H1 (cell line): ENCODE results near the gene NLRP10. TPM values are rescaled to one million over a fixed set of nuclear protein-coding genes. Genes with fewer than 3 reads are reported as not detected.

Experiments used
- CTCF ChIA-PET: fragments of 300-600 bp; sonication (Branson Sonifier 250); formaldehyde crosslinking; loops from one replicate; lab custom pipeline; 2021; ENCODE audit not compliant: partially characterized antibody; lab: Charles Lee
- POLR2A ChIA-PET: fragments of 300-600 bp; sonication (Branson Sonifier 250); formaldehyde crosslinking; loops from one replicate; lab custom pipeline; 2021; ENCODE audit warnings: inconsistent platforms; ENCODE audit not compliant: partially characterized antibody; lab: Charles Lee
- DNase-seq, 2 experiments: peaks; one replicate each; pipeline versions ENCODE4 v3.0.0 to v3.0.0-alpha.2; 2010 to 2022; ENCODE audit warnings: low spot score in 2 of 2, low read depth in 1 of 2, mixed read lengths in 1 of 2
- FAIRE-seq: peaks from 2 replicates; lab custom pipeline; 2011; peaks lifted over from hg19 to GRCh38; lab: Jason Lieb, UNC
- H2AFZ ChIP-seq: 2 replicates; pipeline ENCODE4 v1.8.1; 2012; ENCODE audit warnings: low read length, inconsistent platforms
- H2AK5ac ChIP-seq: 2 replicates; pipeline ENCODE4 v1.6.1; 2013; ENCODE audit warnings: low read depth, low read length
- H2BK120ac ChIP-seq: replicated peaks from 2 replicates; pipeline ENCODE3; 2013; ENCODE audit warnings: low read depth, low read length, inconsistent platforms
- H2BK12ac ChIP-seq: 2 replicates; pipeline ENCODE4 v1.6.1; 2013; ENCODE audit warnings: low read depth, low read length
- H2BK15ac ChIP-seq: 2 replicates; pipeline ENCODE4 v1.6.1; 2013; ENCODE audit warnings: low read length
- H2BK20ac ChIP-seq: 2 replicates; pipeline ENCODE4 v1.6.1; 2013; ENCODE audit warnings: low read length
- H2BK5ac ChIP-seq: 2 replicates; pipeline ENCODE4 v1.6.1; 2013; ENCODE audit warnings: low read depth, low read length
- H3K14ac ChIP-seq: 2 replicates; pipeline ENCODE4 v1.6.1; 2013; ENCODE audit warnings: inconsistent platforms; ENCODE audit not compliant: insufficient read length
- H3K18ac ChIP-seq: 2 replicates; pipeline ENCODE4 v1.6.1; 2013; ENCODE audit warnings: low read length; ENCODE audit errors: extremely low read depth
- H3K23ac ChIP-seq: 2 replicates; pipeline ENCODE4 v1.6.1; 2013; ENCODE audit warnings: inconsistent platforms; ENCODE audit not compliant: insufficient read length
- H3K23me2 ChIP-seq: 2 replicates; pipeline ENCODE4 v1.6.1; 2013; ENCODE audit warnings: low read depth, low read length
- H3K27ac ChIP-seq: 2 replicates; pipeline ENCODE4 v1.6.1; 2011; ENCODE audit warnings: low read depth, low read length, inconsistent platforms
- H3K27me3 ChIP-seq, 4 experiments: replicated peaks in 1 of 4; 1 replicate in 1 of 4; 2 replicates in 3 of 4; pipeline versions ENCODE4 v1.6.1 to v1.8.1; 2011 to 2013; ENCODE audit warnings: low read length in 3 of 4, mild to moderate bottlenecking in 3 of 4, inconsistent platforms in 2 of 4, mixed read lengths in 2 of 4, moderate library complexity in 1 of 4; ENCODE audit not compliant: control insufficient read depth in 3 of 4, insufficient read depth in 3 of 4; ENCODE audit errors: extremely low read depth in 1 of 4
- H3K36me3 ChIP-seq, 4 experiments: 2 replicates each; pipeline versions ENCODE4 v1.6.1 to v1.8.1; 2011 to 2013; ENCODE audit warnings: mild to moderate bottlenecking in 4 of 4, low read length in 3 of 4, moderate library complexity in 2 of 4, control low read depth in 1 of 4, inconsistent platforms in 1 of 4; ENCODE audit not compliant: insufficient read depth in 4 of 4, control insufficient read depth in 2 of 4
- H3K4ac ChIP-seq: replicated peaks from 2 replicates; pipeline ENCODE3; 2013; ENCODE audit warnings: low read length, low read depth, mixed read lengths, inconsistent platforms; ENCODE audit not compliant: insufficient read length
- H3K4me1 ChIP-seq, 4 experiments: replicated peaks in 1 of 4; 1 replicate in 1 of 4; 2 replicates in 3 of 4; pipeline versions ENCODE4 v1.6.1 to v1.8.1; 2011 to 2013; ENCODE audit warnings: low read length in 3 of 4, inconsistent platforms in 2 of 4, mixed read lengths in 1 of 4; ENCODE audit not compliant: insufficient read depth in 4 of 4, control insufficient read depth in 3 of 4
- H3K4me2 ChIP-seq, 2 experiments: 2 replicates each; pipeline versions ENCODE4 v1.6.1 to v1.8.1; 2011 to 2013; ENCODE audit warnings: low read depth in 2 of 2, low read length in 2 of 2, control low read depth in 1 of 2, inconsistent platforms in 1 of 2, mild to moderate bottlenecking in 1 of 2; ENCODE audit not compliant: insufficient read depth in 1 of 2
- H3K4me3 ChIP-seq, 4 experiments: fragments of 200-600, 300-600 bp in 1 of 4; sonication (generic), shearing (Covaris generic), sonication (Bioruptor Twin) in 1 of 4; 2 replicates each; pipeline versions ENCODE4 v1.5.1 to v1.8.1; 2011 to 2016; ENCODE audit warnings: low read length in 4 of 4, low read depth in 3 of 4, control low read depth in 2 of 4, inconsistent platforms in 2 of 4, mild to moderate bottlenecking in 2 of 4, mixed read lengths in 1 of 4, moderate library complexity in 1 of 4; ENCODE audit not compliant: insufficient read depth in 2 of 4; ENCODE audit errors: extremely low read depth in 1 of 4
- H3K56ac ChIP-seq: replicated peaks from 2 replicates; pipeline ENCODE3; 2013; ENCODE audit warnings: low read depth, mild to moderate bottlenecking, mixed read lengths, low read length, inconsistent platforms; ENCODE audit not compliant: insufficient read length
- H3K79me1 ChIP-seq: 2 replicates; pipeline ENCODE4 v1.6.1; 2013; ENCODE audit warnings: low read depth, low read length, control low read depth
- H3K79me2 ChIP-seq, 2 experiments: 2 replicates each; pipeline versions ENCODE4 v1.6.1 to v1.8.1; 2012 to 2013; ENCODE audit warnings: low read length in 2 of 2, mild to moderate bottlenecking in 2 of 2, inconsistent platforms in 1 of 2; ENCODE audit not compliant: insufficient read depth in 2 of 2, control insufficient read depth in 1 of 2
- H3K9ac ChIP-seq, 4 experiments: replicated peaks in 1 of 4; 1 replicate in 1 of 4; 2 replicates in 3 of 4; pipeline versions ENCODE4 v1.6.1 to v1.8.1; 2011 to 2013; ENCODE audit warnings: low read depth in 3 of 4, low read length in 3 of 4, control low read depth in 2 of 4, mild to moderate bottlenecking in 2 of 4, moderate library complexity in 2 of 4, inconsistent platforms in 1 of 4; ENCODE audit errors: extremely low read depth in 1 of 4
- H3K9me3 ChIP-seq, 2 experiments: 2 replicates each; pipeline versions ENCODE4 v1.6.1 to v1.8.1; 2012 to 2013; ENCODE audit warnings: mild to moderate bottlenecking in 2 of 2, moderate library complexity in 2 of 2, control low read depth in 1 of 2, inconsistent platforms in 1 of 2, low read depth in 1 of 2, low read length in 1 of 2, mixed read lengths in 1 of 2; ENCODE audit not compliant: insufficient read depth in 2 of 2
- H4K20me1 ChIP-seq, 2 experiments: replicated peaks in 1 of 2; 2 replicates each; pipeline versions ENCODE3 to v1.8.1; 2011 to 2013; ENCODE audit warnings: inconsistent platforms in 2 of 2, low read length in 2 of 2, mild to moderate bottlenecking in 1 of 2; ENCODE audit not compliant: insufficient read depth in 2 of 2, control insufficient read depth in 1 of 2
- H4K5ac ChIP-seq: 2 replicates; pipeline ENCODE4 v1.6.1; 2013; ENCODE audit warnings: low read length, low read depth, mixed read lengths, inconsistent platforms; ENCODE audit not compliant: insufficient read length
- H4K8ac ChIP-seq: 2 replicates; pipeline ENCODE4 v1.8.0; 2013; ENCODE audit warnings: mild to moderate bottlenecking, moderate library complexity, low read length, inconsistent platforms; ENCODE audit not compliant: insufficient read depth; ENCODE audit errors: extremely low read depth
- H4K91ac ChIP-seq: replicated peaks from 2 replicates; pipeline ENCODE3; 2013; ENCODE audit warnings: low read length, mixed read lengths, inconsistent platforms; ENCODE audit not compliant: insufficient read length
- CBX5 ChIP-seq: fragments of 300-800, 300-1000 bp; sonication (generic); IDR thresholded peaks from 2 replicates; pipeline ENCODE4 v1.7.1; 2016; ENCODE audit warnings: antibody characterized with exemption, low read length, low read depth
- FOSL1 ChIP-seq: IDR thresholded peaks from 2 replicates; pipeline ENCODE4 v1.6.1; 2011; ENCODE audit warnings: mild to moderate bottlenecking, low read depth, low read length, moderate library complexity; ENCODE audit not compliant: insufficient read depth
- POLR2AphosphoS5 ChIP-seq: IDR thresholded peaks from 2 replicates; pipeline ENCODE4 v1.6.1; 2011; ENCODE audit warnings: low read depth, low read length
- ZNF274 ChIP-seq: IDR thresholded peaks from 2 replicates; pipeline ENCODE4 v1.7.0; 2012; ENCODE audit warnings: low read length, borderline replicate concordance; ENCODE audit errors: extremely low read depth
- WGBS, 2 experiments: shearing (Covaris generic) in 1 of 2; methylation state at CpG; one replicate each; pipeline versions ENCODE4 v1.1.6 to v1.1.7; 2013 to 2015; ENCODE audit warnings: low lambda C conversion rate in 2 of 2, mixed read lengths in 2 of 2, inconsistent platforms in 1 of 2, low coverage in 1 of 2, missing lambda C conversion rate in 1 of 2; ENCODE audit not compliant: insufficient replicate concordance in 2 of 2, insufficient coverage in 1 of 2, insufficient read length in 1 of 2; ENCODE audit errors: extremely low coverage in 1 of 2, missing lambda C conversion rate in 1 of 2; 5-methylcytosine and 5-hydroxymethylcytosine counted together
- polyA plus RNA-seq, 7 experiments: library from polyadenylated mRNA; depleted of rRNA in 3 of 7; stranded (reverse) in 5 of 7; unstranded in 2 of 7; fragments of >200 nt in 5 of 7; fragments of 200-250 nt in 2 of 7; gene quantifications; 1 replicate in 5 of 7; 2 replicates in 1 of 7; 4 replicates in 1 of 7; pipeline versions ENCODE4 v1.2.1 to v1.2.3, GENCODE V29; 2011 to 2013; ENCODE audit warnings: missing spikeins in 2 of 7, mixed read lengths in 2 of 7
- total RNA-seq: library from RNA; stranded (reverse); fragmentation: NEBNext Ultra II Directional; extraction: Animal tissue kit (Norgen Biotek cat#: 25700); gene quantifications from 2 replicates; pipeline ENCODE4 v1.2.1, GENCODE V29; 2021

NLRP10 gene
- total and polyA plus RNA-seq, 2 of the 8 experiments (the other 6 are each of a cell fraction or from before 2014, with no cell fraction given): 0.71 TPM; not detected in 1

DNA sequence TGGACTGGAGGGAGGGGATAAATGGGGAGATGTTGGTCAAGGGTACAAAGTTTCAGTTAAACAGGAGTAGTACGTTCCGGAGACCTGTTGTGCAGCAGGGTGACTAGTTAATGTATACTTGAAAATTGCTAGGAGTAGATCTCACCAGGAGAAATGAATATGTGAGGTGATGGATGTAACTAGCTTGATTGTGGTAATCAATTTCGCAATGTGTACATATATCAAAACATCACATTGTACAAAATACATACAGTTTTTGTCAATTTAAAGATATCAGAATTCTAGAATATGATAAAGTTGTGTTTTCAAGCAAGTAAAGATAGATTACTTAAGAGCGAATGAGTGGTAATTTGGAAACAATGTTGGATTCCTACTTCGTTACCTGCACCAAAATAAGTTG is 35.1 kb upstream of the NLRP10 start:
- no peak overlapping the region for H2BK120ac ChIP-seq
- no peak overlapping the region for H4K5ac ChIP-seq
- TF ChIP-seq POLR2AphosphoS5 (no peak), CBX5 (no peak), FOSL1 (no peak), ZNF274 (no peak)

More for the DNA sequence above, 35.1 kb upstream of the NLRP10 start:
- Histone ChIP-seq H2AK5ac (no peak overlapping the region), H3K14ac (no peak overlapping the region), H3K9me3 (no peaks in the 10 kb centered on the region), H2AFZ (no peak overlapping the region), H3K23me2 (no peaks in the 10 kb centered on the region), H3K27ac (no peak overlapping the region), H3K56ac (no peak overlapping the region), H2BK12ac (no peak overlapping the region), H3K4me2 (no peak overlapping the region), H4K20me1 (peaks cover 0 to 1% of the 10 kb centered on the region in 2 experiments), H2BK15ac (no peak overlapping the region), H4K91ac (no peak overlapping the region), H3K18ac (no peak overlapping the region), H3K79me2 (no peaks in the 10 kb centered on the region), H3K4me1 (no peaks in the 10 kb centered on the region), H3K4me3 (no peak overlapping the region), H3K9ac (no peak overlapping the region), H3K4ac (no peak overlapping the region), H4K8ac (no peak overlapping the region), H3K79me1 (no peaks in the 10 kb centered on the region), H3K27me3 (no peaks in the 10 kb centered on the region), H3K23ac (no peak overlapping the region), H3K36me3 (peaks cover 12 to 33% (median 30%) of the 10 kb centered on the region in 4 experiments), H2BK20ac (no peak overlapping the region), H2BK5ac (no peak overlapping the region)
- ChIA-PET CTCF (interaction anchor here (1.1 to 15.7 kb wide), 2 partner anchors 13 to 94 kb away, joined by 4 to 769 read pairs; partner anchors contain the start of gene EIF3F), POLR2A (interaction anchor here (1.2 to 4.1 kb wide), 6 partner anchors 8 to 107 kb away, joined by 3 to 20 read pairs (median 9); no protein-coding TSS in a partner anchor)
- WGBS, 2 experiments: 74% methylated on average over 5 of the region's 5 CpGs; no CpG with 5 or more reads in 1 of the 2 experiments
- no peak for FAIRE-seq
- no peak for DNase-seq
